ENCODE data around the gene LOXL4. TPM values are rescaled to one million over a fixed set of nuclear protein-coding genes. Genes with fewer than 3 reads are reported as not detected.

LOXL4 gene
- total RNA-seq, 1 experiment from 2014 or later = 0.13 TPM

GRCh38 chr10:98226508-98227144 lies 41.4 kb downstream of the LOXL4 start:
- Histone ChIP-seq H3T11ph (ENCODE audit: low read length) (no peak overlapping the region), H2BK20ac (ENCODE audit: low read depth, low read length, poor library complexity, severe bottlenecking) (no peak overlapping the region), H4K8ac (replicated peaks; ENCODE audit: insufficient read length, low read depth, low read length) (no peak overlapping the region), H3K79me2 (ENCODE audit: insufficient read depth, low read length) (no peaks in the 10 kb centered on the region), H3K23ac (ENCODE audit: insufficient read length, low read depth, low read length) (no peak overlapping the region), H3K14ac (ENCODE audit: insufficient read depth, low read length) (no peak overlapping the region), H3K79me1 (ENCODE audit: insufficient read depth, low read depth, low read length, poor library complexity, severe bottlenecking) (no peaks in the 10 kb centered on the region), H2BK15ac (ENCODE audit: low read depth, low read length) (no peak overlapping the region), H2AK5ac (ENCODE audit: insufficient read length, low read length) (no peak overlapping the region), H2BK12ac (ENCODE audit: insufficient read length, low read depth, low read length) (no peak overlapping the region), H4K5ac (ENCODE audit: insufficient read length, low read depth, low read length) (no peak overlapping the region), H3K4me1 (ENCODE audit: insufficient read depth, low read length) (no peaks in the 10 kb centered on the region), H2BK120ac (ENCODE audit: low read depth, low read length, poor library complexity, severe bottlenecking) (no peak overlapping the region), H3K23me2 (ENCODE audit: insufficient read length, low read depth, low read length, poor library complexity, severe bottlenecking) (no peaks in the 10 kb centered on the region), H3K9me3 (ENCODE audit: control insufficient read depth, low read depth, low read length) (no peaks in the 10 kb centered on the region), H3K27ac (ENCODE audit: insufficient read length, low read depth, low read length) (no peak overlapping the region), H3K56ac (ENCODE audit: insufficient read length, low read depth, low read length) (no peak overlapping the region), H2BK5ac (ENCODE audit: insufficient read length, low read length) (no peak overlapping the region), H3K18ac (ENCODE audit: insufficient read length, low read depth, low read length) (no peak overlapping the region), H3K9ac (ENCODE audit: extremely low read depth, insufficient read length, low read length) (no peak overlapping the region), H2AFZ (ENCODE audit: low read length) (no peak overlapping the region), H4K20me1 (ENCODE audit: control insufficient read depth, insufficient read depth, insufficient read length) (no peaks in the 10 kb centered on the region), H3K4ac (ENCODE audit: low read depth, low read length) (no peak overlapping the region), H3K4me2 (ENCODE audit: insufficient read depth, insufficient read length, low read length) (no peak overlapping the region), H4K91ac (ENCODE audit: insufficient read length, low read depth, low read length) (no peak overlapping the region), H3K27me3 (ENCODE audit: insufficient read depth, low read length) (no peaks in the 10 kb centered on the region)
- no CpG with 5 or more reads among the region's 1 CpG for WGBS (ENCODE audit: extremely low coverage, insufficient read length, low lambda C conversion rate)
- peaks cover 3 to 4% of the 10 kb centered on the region in 2 experiments; a peak in 4 of 5 replicates for H3K9me3 Mint-ChIP-seq
- peaks cover 9 to 12% of the 10 kb centered on the region in 2 experiments for H3K4me1 Mint-ChIP-seq
- H3K36me3 Mint-ChIP-seq (ENCODE audit: insufficient read depth in 1 of 3, low read depth in 3 of 3) = peaks cover 3 to 8% (median 7%) of the 10 kb centered on the region in 3 experiments; a peak in 4 of 7 replicates
- no peak for TF ChIP-seq CTCF (conservative IDR thresholded peaks at IDR 0.05)
- H3K27me3 Mint-ChIP-seq (ENCODE audit: low read depth) = no peaks in the 10 kb centered on the region
- H3K4me3 Mint-ChIP-seq = no peak overlapping the region
- no peak for DNase-seq
- no peak overlapping the region for H3K27ac Mint-ChIP-seq

All from H9 (cell line).